Hepatocyte (in vitro differentiated cells): ENCODE measurements around the gene ABCC3.

ENCODE experiments used
- EZH2 ChIP-seq: fragments of 200-600 bp; sonication (generic); IDR thresholded peaks from 2 replicates; pipeline ENCODE4 v1.6.1; 2016; ENCODE audit warnings: antibody characterized with exemption, mild to moderate bottlenecking, borderline replicate concordance
- TF ChIP-seq, protein P1 (sequence below): fragments of 200-600 bp; sonication (generic); IDR thresholded peaks from 2 replicates; pipeline ENCODE4 v1.5.1; 2016; ENCODE audit warnings: antibody characterized with exemption, mild to moderate bottlenecking; ENCODE audit not compliant: poor library complexity

DNA sequence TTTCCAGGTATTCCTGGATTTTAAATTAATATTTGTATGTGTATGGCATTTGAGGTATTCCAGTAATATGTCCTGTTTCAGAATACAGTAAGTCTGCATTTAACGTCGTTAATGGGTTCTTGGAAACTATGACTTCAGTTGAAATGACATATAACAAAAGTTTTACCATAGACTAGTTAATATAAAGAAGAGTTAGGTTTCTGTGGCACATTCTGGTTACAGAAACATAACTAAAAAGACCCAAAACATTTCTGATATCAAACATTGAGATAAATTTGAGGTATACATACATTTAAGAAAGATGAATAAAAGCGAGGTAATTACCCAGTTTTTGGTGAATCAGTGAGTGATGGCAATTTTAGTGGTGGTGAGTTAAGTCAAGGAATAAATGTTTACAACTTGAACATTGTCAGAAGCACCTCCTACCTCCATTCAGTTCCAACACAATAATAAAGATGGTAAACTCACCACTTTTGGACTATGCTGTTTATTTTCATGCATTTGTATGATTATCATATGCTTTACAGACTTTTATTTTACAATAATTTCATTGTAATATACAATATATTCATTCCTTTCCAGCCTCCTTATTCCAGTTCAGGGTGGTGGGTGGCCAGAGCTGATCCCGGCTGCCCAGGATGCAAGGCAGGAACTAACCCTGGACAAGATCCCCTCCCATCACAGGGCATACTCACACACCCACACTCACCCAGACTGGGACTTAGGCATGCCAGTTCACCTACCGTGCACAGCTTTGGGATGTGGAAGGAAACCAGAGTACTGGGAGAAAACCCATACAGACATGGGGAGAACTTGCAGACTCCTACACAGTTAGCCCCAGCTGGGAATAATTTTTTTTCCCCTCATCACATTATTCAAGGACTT is 94.4 kb downstream of the ABCC3 start:
- TF ChIP-seq, protein P1, sequence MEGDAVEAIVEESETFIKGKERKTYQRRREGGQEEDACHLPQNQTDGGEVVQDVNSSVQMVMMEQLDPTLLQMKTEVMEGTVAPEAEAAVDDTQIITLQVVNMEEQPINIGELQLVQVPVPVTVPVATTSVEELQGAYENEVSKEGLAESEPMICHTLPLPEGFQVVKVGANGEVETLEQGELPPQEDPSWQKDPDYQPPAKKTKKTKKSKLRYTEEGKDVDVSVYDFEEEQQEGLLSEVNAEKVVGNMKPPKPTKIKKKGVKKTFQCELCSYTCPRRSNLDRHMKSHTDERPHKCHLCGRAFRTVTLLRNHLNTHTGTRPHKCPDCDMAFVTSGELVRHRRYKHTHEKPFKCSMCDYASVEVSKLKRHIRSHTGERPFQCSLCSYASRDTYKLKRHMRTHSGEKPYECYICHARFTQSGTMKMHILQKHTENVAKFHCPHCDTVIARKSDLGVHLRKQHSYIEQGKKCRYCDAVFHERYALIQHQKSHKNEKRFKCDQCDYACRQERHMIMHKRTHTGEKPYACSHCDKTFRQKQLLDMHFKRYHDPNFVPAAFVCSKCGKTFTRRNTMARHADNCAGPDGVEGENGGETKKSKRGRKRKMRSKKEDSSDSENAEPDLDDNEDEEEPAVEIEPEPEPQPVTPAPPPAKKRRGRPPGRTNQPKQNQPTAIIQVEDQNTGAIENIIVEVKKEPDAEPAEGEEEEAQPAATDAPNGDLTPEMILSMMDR: no peak
- no peak for TF ChIP-seq EZH2
